ENCODE data around the gene OSBPL8.

GRCh38 chr12:76426160-76426559 lies 133.4 kb downstream of the OSBPL8 start:
- TF ChIP-seq CTCF (IDR thresholded peaks at IDR 0.05; ENCODE audit: poor library complexity) (no peak), EZH2phosphoT487 (IDR thresholded peaks at IDR 0.05; ENCODE audit: low read depth, severe bottlenecking, unreplicated experiment) (no peak), EZH2 (IDR thresholded peaks at IDR 0.05; ENCODE audit: borderline replicate concordance) (no peak)
